ENCODE results near the gene MPDU1.
"Not testable (repeated sequence)": the region's sequence is repeated elsewhere in the genome, so short reads cannot be mapped to it uniquely, and the experiment has no call there.

The MPDU1 gene

GRCh38 chr17:7620835-7621234, 37.2 kb downstream of the MPDU1 start:
- no peak for DNase-seq

GRCh38 chr17:7623661-7624060, 40.0 kb downstream of the MPDU1 start:
- no peak for DNase-seq

GRCh38 chr17:7625749-7626148, 42.1 kb downstream of the MPDU1 start:
- DNase-seq: not testable (repeated sequence)

GRCh38 chr17:7626307-7626706, 42.7 kb downstream of the MPDU1 start:
- DNase-seq: no peak

GRCh38 chr17:7626956-7627249, 43.3 kb downstream of the MPDU1 start:
- no peak for DNase-seq

- peak; percentile 85 for DNase-seq
Observed at GRCh38 chr17:7627250-7628121, 43.8 kb downstream of the MPDU1 start, which contains the start of gene SAT2. Gene SAT2 (minus strand): TSS chr17:7627821. CDS start chr17:7627635, 186 bp downstream.

GRCh38 chr17:7629939-7630571, 46.4 kb downstream of the MPDU1 start, which contains the start of gene SHBG:
Gene SHBG (plus strand): TSS chr17:7630135. CDS start chr17:7630173, 38 bp downstream.
- DNase-seq: no peak

- no peak for DNase-seq
Observed at GRCh38 chr17:7631398-7632380, 48.0 kb downstream of the MPDU1 start.

- DNase-seq: no peak
Observed at GRCh38 chr17:7632492-7632894, 48.8 kb downstream of the MPDU1 start.

- no peak for DNase-seq
Observed at GRCh38 chr17:7633093-7633492, 49.4 kb downstream of the MPDU1 start.

GRCh38 chr17:7634384-7634783, 50.7 kb downstream of the MPDU1 start:
- DNase-seq: no peak

GRCh38 chr17:7636163-7636562, 52.5 kb downstream of the MPDU1 start:
- no peak for DNase-seq
